Breast epithelium (tissue), 3 donors: ENCODE measurements around the gene PCBD2.

Source experiments
- POLR2A ChIP-seq: fragments of 450-650 bp; IDR thresholded peaks from one replicate; pipeline ENCODE4 v1.6.1; 2016; ENCODE audit warnings: antibody characterized with exemption, mild to moderate bottlenecking, moderate library complexity
- TF ChIP-seq, protein P1 (sequence below), 3 donors: fragments of 450-650 bp; IDR thresholded peaks; one replicate each; pipeline ENCODE4 v1.5.1; 2016 to 2017; ENCODE audit warnings: antibody characterized with exemption in 3 of 3, mild to moderate bottlenecking in 3 of 3, moderate library complexity in 3 of 3

DNA sequence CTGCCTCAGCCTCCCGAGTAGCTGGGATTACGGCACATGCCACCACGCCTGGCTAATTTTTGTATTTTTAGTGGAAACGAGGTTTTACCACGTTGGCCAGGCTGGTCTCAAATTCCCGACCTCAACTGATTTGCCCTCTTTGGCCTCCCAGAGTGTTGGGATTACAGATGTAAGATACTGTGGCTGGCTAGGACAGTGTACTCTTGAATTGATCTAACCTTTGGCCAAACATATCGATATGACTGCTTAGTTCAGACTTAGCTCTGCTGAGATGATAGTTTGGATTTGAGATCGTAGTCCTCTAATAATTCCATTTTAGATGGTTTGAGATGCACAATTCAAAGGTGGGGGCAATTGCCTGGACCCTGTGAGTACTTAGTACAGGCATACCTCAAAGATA, 15.6 kb upstream of the PCBD2 start:
- TF ChIP-seq, protein P1, sequence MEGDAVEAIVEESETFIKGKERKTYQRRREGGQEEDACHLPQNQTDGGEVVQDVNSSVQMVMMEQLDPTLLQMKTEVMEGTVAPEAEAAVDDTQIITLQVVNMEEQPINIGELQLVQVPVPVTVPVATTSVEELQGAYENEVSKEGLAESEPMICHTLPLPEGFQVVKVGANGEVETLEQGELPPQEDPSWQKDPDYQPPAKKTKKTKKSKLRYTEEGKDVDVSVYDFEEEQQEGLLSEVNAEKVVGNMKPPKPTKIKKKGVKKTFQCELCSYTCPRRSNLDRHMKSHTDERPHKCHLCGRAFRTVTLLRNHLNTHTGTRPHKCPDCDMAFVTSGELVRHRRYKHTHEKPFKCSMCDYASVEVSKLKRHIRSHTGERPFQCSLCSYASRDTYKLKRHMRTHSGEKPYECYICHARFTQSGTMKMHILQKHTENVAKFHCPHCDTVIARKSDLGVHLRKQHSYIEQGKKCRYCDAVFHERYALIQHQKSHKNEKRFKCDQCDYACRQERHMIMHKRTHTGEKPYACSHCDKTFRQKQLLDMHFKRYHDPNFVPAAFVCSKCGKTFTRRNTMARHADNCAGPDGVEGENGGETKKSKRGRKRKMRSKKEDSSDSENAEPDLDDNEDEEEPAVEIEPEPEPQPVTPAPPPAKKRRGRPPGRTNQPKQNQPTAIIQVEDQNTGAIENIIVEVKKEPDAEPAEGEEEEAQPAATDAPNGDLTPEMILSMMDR (IDR thresholded peaks at IDR 0.05): no peak
- TF ChIP-seq POLR2A: no peak
